Measurements from ENCODE around the gene AOPEP. TPM values are rescaled to one million over a fixed set of nuclear protein-coding genes. Genes with fewer than 3 reads are reported as not detected.

The AOPEP gene
- polyA plus RNA-seq, 4 donors = 50.1 to 59.7 (median 54.1) TPM

GRCh38 chr9:95135756-95136155 is 409.3 kb downstream of the AOPEP start:
- DNase-seq (ENCODE audit: low read depth in 4 of 4, low spot score in 2 of 4) = no peak

Other genes starting within 250 kb of the AOPEP start
- gene PCAT7, start 171.6 kb upstream of the AOPEP start, polyA plus RNA-seq (ENCODE audit: insufficient read length in 4 of 4) = under 1 TPM; 0.42 to 0.74 (median 0.47) TPM
- gene FBP2, start 132.9 kb upstream of the AOPEP start, polyA plus RNA-seq (ENCODE audit: insufficient read length in 4 of 4) = under 1 TPM in 2 of 4 donors, not detected in 2; 0.08 to 0.11 TPM
- gene FBP1, start 87.2 kb upstream of the AOPEP start, polyA plus RNA-seq (ENCODE audit: insufficient read length in 4 of 4) = 10 to 100 TPM; 45.4 to 66.0 (median 54.4) TPM

Measured in left renal cortex interstitium (tissue), 4 donors.